Fibroblast of lung (primary cell): ENCODE results near the gene PIH1D1. TPM values are rescaled to one million over a fixed set of nuclear protein-coding genes. Genes with fewer than 3 reads are reported as not detected.
A peak's percentile ranks its signal among the peaks of the same experiment; 100 is the strongest.

Experiments
- DNase-seq, 2 donors: peaks; one replicate each; pipeline versions ENCODE4 v3.0.0 to v3.0.0-alpha.2; 2010; ENCODE audit warnings: low read depth in 2 of 2
- H2AFZ ChIP-seq: 2 replicates; pipeline ENCODE4 v1.5.1; 2012; ENCODE audit warnings: low read length, control low read depth, inconsistent platforms
- H3K27ac ChIP-seq: 2 replicates; pipeline ENCODE4 v1.5.1; 2011; ENCODE audit warnings: low read length, control low read depth; ENCODE audit not compliant: insufficient read depth
- H3K27me3 ChIP-seq: 2 replicates; pipeline ENCODE4 v1.5.1; 2011; ENCODE audit warnings: mild to moderate bottlenecking, low read length; ENCODE audit not compliant: control insufficient read depth, insufficient read depth
- H3K36me3 ChIP-seq: 2 replicates; pipeline ENCODE4 v1.5.1; 2011; ENCODE audit warnings: low read length; ENCODE audit not compliant: control insufficient read depth, insufficient read depth
- H3K4me1 ChIP-seq: 2 replicates; pipeline ENCODE4 v1.5.1; 2011; ENCODE audit warnings: low read length; ENCODE audit not compliant: control insufficient read depth, insufficient read depth; ENCODE audit errors: extremely low read depth
- H3K4me2 ChIP-seq: 2 replicates; pipeline ENCODE4 v1.5.1; 2011; ENCODE audit warnings: low read length, control low read depth; ENCODE audit not compliant: insufficient read depth; ENCODE audit errors: extremely low read depth
- H3K4me3 ChIP-seq, 4 experiments: fragments of 200-600 bp in 1 of 4; sonication (generic) in 1 of 4; replicated peaks in 1 of 4; 2 replicates each; pipeline ENCODE4 v1.5.1; 2011 to 2016; ENCODE audit warnings: low read length in 4 of 4, low read depth in 3 of 4, mild to moderate bottlenecking in 3 of 4, control low read depth in 2 of 4, inconsistent platforms in 1 of 4, mixed read lengths in 1 of 4; ENCODE audit not compliant: insufficient read depth in 1 of 4; ENCODE audit errors: control extremely low read depth in 1 of 4
- H3K79me2 ChIP-seq: 2 replicates; pipeline ENCODE4 v1.5.1; 2012; ENCODE audit warnings: mild to moderate bottlenecking, low read length, inconsistent platforms; ENCODE audit not compliant: control insufficient read depth, insufficient read depth
- H3K9ac ChIP-seq: 2 replicates; pipeline ENCODE4 v1.5.1; 2011; ENCODE audit warnings: mild to moderate bottlenecking, low read length, control low read depth; ENCODE audit not compliant: insufficient read depth
- H3K9me3 ChIP-seq: 2 replicates; pipeline ENCODE4 v1.5.1; 2012; ENCODE audit warnings: low read depth, low read length; ENCODE audit not compliant: control insufficient read depth, insufficient read depth
- H4K20me1 ChIP-seq: 2 replicates; pipeline ENCODE4 v1.5.1; 2011; ENCODE audit warnings: low read length; ENCODE audit not compliant: control insufficient read depth, insufficient read depth; ENCODE audit errors: extremely low read depth
- EZH2 ChIP-seq: IDR thresholded peaks from 2 replicates; pipeline ENCODE4 v1.5.1; 2012; ENCODE audit warnings: low read length, control low read depth, mild to moderate bottlenecking; ENCODE audit errors: missing control alignments
- polyA plus RNA-seq, 2 donors: library from polyadenylated mRNA; depleted of rRNA in 1 of 2; stranded (reverse) in 1 of 2; unstranded in 1 of 2; fragments of >200 nt; gene quantifications; 2 replicates each; pipeline ENCODE4 v1.2.1, GENCODE V29; 2011 to 2012; ENCODE audit warnings: missing spikeins in 1 of 2
- total RNA-seq: library from RNA; depleted of rRNA; stranded (reverse); fragments of >200 nt; gene quantifications from 2 replicates; pipeline ENCODE4 v1.2.1, GENCODE V29; 2014
- TF ChIP-seq, protein P1 (sequence below), 2 donors: IDR thresholded peaks in 1 of 2; conservative IDR thresholded peaks in 1 of 2; 1 replicate in 1 of 2; 2 replicates in 1 of 2; pipeline ENCODE4 v1.5.1; 2011 to 2012; ENCODE audit warnings: low read length in 2 of 2, control low read depth in 1 of 2, inconsistent platforms in 1 of 2, low read depth in 1 of 2, mild to moderate bottlenecking in 1 of 2

Gene PIH1D1
- total and polyA plus RNA-seq, 2 donors (not counting 1 experiment from before 2014, with no cell fraction given), result 53.8 to 94.5 TPM

DNA sequence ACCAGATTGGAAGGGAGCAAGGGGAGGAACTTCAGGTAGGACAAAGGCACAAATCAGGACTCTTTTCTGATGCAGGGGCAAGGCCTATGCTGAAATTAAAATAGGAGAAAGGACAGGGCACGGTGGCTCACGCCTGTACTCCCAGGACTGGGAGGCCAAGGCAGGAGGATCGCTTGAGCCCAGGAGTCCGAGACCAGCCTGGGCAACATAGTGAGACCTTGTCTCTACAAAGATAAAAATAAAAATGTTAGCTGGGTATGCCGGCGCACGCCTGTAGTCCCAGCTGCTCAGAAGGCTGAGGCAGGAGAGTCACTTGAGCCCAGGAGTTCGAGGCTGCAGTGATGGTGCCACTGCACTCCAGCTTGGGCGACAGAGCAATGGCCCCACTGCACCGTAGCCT lies 15.9 kb downstream of the PIH1D1 start:
- no peak overlapping the region for H3K4me2 ChIP-seq
- H3K27ac ChIP-seq, result no peak overlapping the region
- H3K9ac ChIP-seq, result no peak overlapping the region
- H3K4me1 ChIP-seq, result no peaks in the 10 kb centered on the region
- no peaks in the 10 kb centered on the region for H3K9me3 ChIP-seq
- no peak overlapping the region for H3K4me3 ChIP-seq
- DNase-seq, result no peak
- no peaks in the 10 kb centered on the region for H3K36me3 ChIP-seq
- no peak for TF ChIP-seq EZH2
- TF ChIP-seq, protein P1, sequence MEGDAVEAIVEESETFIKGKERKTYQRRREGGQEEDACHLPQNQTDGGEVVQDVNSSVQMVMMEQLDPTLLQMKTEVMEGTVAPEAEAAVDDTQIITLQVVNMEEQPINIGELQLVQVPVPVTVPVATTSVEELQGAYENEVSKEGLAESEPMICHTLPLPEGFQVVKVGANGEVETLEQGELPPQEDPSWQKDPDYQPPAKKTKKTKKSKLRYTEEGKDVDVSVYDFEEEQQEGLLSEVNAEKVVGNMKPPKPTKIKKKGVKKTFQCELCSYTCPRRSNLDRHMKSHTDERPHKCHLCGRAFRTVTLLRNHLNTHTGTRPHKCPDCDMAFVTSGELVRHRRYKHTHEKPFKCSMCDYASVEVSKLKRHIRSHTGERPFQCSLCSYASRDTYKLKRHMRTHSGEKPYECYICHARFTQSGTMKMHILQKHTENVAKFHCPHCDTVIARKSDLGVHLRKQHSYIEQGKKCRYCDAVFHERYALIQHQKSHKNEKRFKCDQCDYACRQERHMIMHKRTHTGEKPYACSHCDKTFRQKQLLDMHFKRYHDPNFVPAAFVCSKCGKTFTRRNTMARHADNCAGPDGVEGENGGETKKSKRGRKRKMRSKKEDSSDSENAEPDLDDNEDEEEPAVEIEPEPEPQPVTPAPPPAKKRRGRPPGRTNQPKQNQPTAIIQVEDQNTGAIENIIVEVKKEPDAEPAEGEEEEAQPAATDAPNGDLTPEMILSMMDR (conservative IDR thresholded peaks at IDR 0.05 in 1 of 2, IDR thresholded peaks at IDR 0.05 in 1 of 2; ENCODE audit: low read depth in 1 of 2, low read length in 2 of 2), result no peak
- no peaks in the 10 kb centered on the region for H4K20me1 ChIP-seq
- H3K27me3 ChIP-seq, result peaks cover 82% of the 10 kb centered on the region
- H2AFZ ChIP-seq, result no peak overlapping the region
- no peaks in the 10 kb centered on the region for H3K79me2 ChIP-seq

DNA sequence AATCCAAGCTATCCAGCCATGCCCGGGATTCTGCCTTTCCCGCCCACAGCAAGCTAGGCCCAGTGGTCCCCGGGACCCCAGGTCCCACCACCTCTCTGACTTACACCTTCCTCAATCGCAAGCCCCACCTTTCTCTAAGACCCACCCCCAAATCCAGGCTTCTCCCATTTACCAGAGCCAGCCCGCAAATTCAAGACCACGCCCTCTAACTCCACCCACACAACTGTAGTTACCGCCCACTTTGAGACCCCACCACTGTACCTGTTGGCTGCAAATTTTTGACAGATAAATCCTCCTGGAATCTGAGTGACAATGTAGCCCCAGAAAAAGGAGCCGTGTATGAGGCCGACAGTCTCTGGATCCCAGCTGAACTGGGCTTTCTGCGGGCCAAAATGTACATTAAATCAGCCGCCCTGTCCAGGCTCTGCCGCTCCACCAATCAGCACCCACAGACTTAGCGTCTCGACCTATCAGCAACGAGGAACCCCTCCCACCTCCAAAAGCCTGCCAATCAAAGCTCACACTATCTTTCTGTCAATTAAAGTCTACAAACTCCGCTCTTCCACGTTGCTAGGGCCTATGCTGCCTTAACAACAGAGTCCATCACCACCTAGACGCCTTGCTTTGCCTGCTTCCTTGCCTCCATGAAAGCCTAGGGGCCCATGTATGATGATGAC lies 16.6 kb downstream of the PIH1D1 start:
- H3K36me3 ChIP-seq, result no peaks in the 10 kb centered on the region
- no peaks in the 10 kb centered on the region for H4K20me1 ChIP-seq
- H3K79me2 ChIP-seq, result no peaks in the 10 kb centered on the region
- no peaks in the 10 kb centered on the region for H3K9me3 ChIP-seq
- H2AFZ ChIP-seq, result no peak overlapping the region
- H3K27ac ChIP-seq, result no peak overlapping the region
- no peaks in the 10 kb centered on the region for H3K4me1 ChIP-seq
- H3K27me3 ChIP-seq, result peaks cover 81% of the 10 kb centered on the region
- H3K9ac ChIP-seq, result no peak overlapping the region
- no peak for TF ChIP-seq EZH2
- TF ChIP-seq, protein P1 (conservative IDR thresholded peaks at IDR 0.05 in 1 of 2, IDR thresholded peaks at IDR 0.05 in 1 of 2; ENCODE audit: low read depth in 1 of 2, low read length in 2 of 2), result no peak
- H3K4me3 ChIP-seq, result no peak overlapping the region
- DNase-seq, result no peak
- H3K4me2 ChIP-seq, result no peak overlapping the region

DNA sequence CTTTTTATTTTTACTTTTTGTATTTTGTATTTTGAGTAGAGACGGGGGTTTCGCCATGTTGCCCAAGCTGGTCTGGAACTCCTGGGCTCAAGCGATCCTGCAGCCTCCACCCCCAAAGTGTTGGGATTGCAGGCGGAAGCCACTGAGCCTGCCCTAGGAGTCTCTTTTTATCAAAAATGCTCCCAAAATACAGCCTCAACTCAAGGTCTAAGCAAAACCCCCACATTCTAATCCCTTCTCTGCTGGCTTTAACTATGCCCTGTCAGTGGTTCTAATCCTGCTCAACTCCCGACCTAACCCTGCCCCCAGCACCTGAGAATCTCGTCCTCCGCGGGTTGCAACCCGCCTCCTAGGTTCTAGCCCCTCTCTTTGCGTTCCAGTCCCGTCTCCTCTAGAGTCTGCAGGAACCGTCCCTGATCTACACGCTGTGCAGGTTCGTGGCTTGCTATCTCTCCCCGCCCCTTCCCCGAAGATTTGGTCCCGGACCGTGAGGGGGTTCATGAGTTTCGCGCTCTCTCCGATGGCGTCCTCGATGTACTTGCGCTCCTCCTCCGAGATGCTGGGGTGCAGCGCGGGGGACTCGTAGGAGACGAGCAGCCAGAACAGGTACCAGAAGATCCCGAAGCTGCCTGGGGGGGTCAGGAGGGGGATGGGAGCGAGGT lies 18.2 kb downstream of the PIH1D1 start:
- DNase-seq, result no peak
- Histone ChIP-seq H3K9me3 (no peaks in the 10 kb centered on the region), H3K27me3 (peaks cover 77% of the 10 kb centered on the region)

More for the DNA sequence above, 18.2 kb downstream of the PIH1D1 start:
- no peak overlapping the region for H3K4me3 ChIP-seq
- no peak overlapping the region for H2AFZ ChIP-seq
- H3K4me1 ChIP-seq, result no peaks in the 10 kb centered on the region
- H3K36me3 ChIP-seq, result no peaks in the 10 kb centered on the region
- peak; percentile 79 for TF ChIP-seq EZH2
- TF ChIP-seq, protein P1 (conservative IDR thresholded peaks at IDR 0.05 in 1 of 2, IDR thresholded peaks at IDR 0.05 in 1 of 2; ENCODE audit: low read depth in 1 of 2, low read length in 2 of 2), result no peak
- no peak overlapping the region for H3K9ac ChIP-seq
- H3K79me2 ChIP-seq, result no peaks in the 10 kb centered on the region
- H4K20me1 ChIP-seq, result no peaks in the 10 kb centered on the region
- H3K4me2 ChIP-seq, result no peak overlapping the region
- H3K27ac ChIP-seq, result no peak overlapping the region
